HG02970 (cell line): ENCODE data around the gene MCF2L.

Experiments
- ATAC-seq: cut with Tn5 transposase; IDR thresholded peaks from one replicate; pipeline ENCODE4 v1.9.1; 2021; ENCODE audit warnings: mild to moderate bottlenecking, moderate library complexity, moderate number of reproducible peaks; ENCODE audit not compliant: unreplicated experiment, low FRiP score

MCF2L gene

GRCh38 chr13:113058988-113059850 lies 90.2 kb downstream of the MCF2L start:
- ATAC-seq: no peak

- no peak for ATAC-seq
These were observed 90.9 kb downstream of the MCF2L start for GRCh38 chr13:113059891-113060290.

GRCh38 chr13:113060557-113061270 lies 91.7 kb downstream of the MCF2L start:
- ATAC-seq: no peak

GRCh38 chr13:113061271-113061625 lies 92.2 kb downstream of the MCF2L start:
- ATAC-seq: no peak

- no peak for ATAC-seq
These were observed 92.9 kb downstream of the MCF2L start for GRCh38 chr13:113061796-113062425.

GRCh38 chr13:113062691-113063090 lies 93.7 kb downstream of the MCF2L start:
- no peak for ATAC-seq

GRCh38 chr13:113063091-113063491 lies 94.1 kb downstream of the MCF2L start:
- no peak for ATAC-seq

GRCh38 chr13:113064000-113064533 lies 95.1 kb downstream of the MCF2L start:
- no peak for ATAC-seq

GRCh38 chr13:113064534-113065405 lies 95.8 kb downstream of the MCF2L start:
- no peak for ATAC-seq

- ATAC-seq: no peak
These were observed 96.6 kb downstream of the MCF2L start for GRCh38 chr13:113065406-113066141.

- no peak for ATAC-seq
These were observed 97.1 kb downstream of the MCF2L start for GRCh38 chr13:113066142-113066455.

- no peak for ATAC-seq
These were observed 97.7 kb downstream of the MCF2L start for GRCh38 chr13:113066746-113067145.

GRCh38 chr13:113069861-113070805 lies 101.1 kb downstream of the MCF2L start:
- no peak for ATAC-seq

- ATAC-seq: no peak
These were observed 101.8 kb downstream of the MCF2L start for GRCh38 chr13:113070855-113071254.

GRCh38 chr13:113072376-113072775 lies 103.4 kb downstream of the MCF2L start:
- ATAC-seq: no peak

- no peak for ATAC-seq
These were observed 104.9 kb downstream of the MCF2L start for GRCh38 chr13:113073942-113074341.

GRCh38 chr13:113074401-113074800 lies 105.4 kb downstream of the MCF2L start:
- no peak for ATAC-seq

GRCh38 chr13:113074876-113075275 lies 105.9 kb downstream of the MCF2L start:
- no peak for ATAC-seq

- ATAC-seq: no peak
These were observed 106.7 kb downstream of the MCF2L start for GRCh38 chr13:113075711-113076110.
